ENCODE results near the gene AOAH.
"Not testable (repeated sequence)": the region's sequence is repeated elsewhere in the genome, so short reads cannot be mapped to it uniquely, and the experiment has no call there.

AOAH gene

DNA sequence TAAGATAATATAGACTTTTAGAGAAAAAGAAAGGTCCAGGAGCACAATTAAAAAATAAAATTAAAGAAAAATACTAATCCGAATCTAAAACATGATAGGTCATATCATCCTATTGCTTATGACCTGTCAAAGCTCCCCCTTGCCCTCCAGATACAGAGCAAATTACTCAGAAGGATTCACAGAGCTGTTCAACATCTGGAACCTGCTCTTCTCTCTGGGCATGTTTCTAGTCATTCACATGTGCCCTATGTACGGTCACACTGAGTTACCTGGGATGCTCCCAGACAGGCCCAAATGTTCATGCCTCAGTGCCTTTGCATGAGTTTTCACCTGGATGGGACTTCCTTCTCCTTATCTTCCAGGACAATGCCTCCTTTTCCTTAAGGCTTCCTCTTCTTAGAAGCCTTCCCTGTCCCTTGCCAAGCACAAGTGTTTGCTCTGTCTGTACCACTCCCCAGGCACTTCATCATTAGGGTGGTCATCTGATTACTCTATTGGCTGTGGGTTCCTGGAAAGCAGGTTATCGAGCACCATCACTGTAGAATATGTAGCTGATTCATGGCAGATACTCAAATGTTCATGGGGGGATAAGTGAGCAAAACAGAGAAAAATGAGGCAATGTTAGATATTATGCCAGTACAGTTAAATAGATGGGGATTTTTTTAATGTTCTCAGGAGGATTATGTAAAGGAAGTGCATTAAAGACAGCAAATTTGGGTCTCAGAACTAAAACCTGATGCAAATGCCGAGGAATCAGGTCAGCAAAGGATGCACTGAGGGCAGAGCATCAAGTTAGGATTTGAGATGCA, 12.0 kb upstream of the AOAH start:
- no peak for DNase-seq

DNA sequence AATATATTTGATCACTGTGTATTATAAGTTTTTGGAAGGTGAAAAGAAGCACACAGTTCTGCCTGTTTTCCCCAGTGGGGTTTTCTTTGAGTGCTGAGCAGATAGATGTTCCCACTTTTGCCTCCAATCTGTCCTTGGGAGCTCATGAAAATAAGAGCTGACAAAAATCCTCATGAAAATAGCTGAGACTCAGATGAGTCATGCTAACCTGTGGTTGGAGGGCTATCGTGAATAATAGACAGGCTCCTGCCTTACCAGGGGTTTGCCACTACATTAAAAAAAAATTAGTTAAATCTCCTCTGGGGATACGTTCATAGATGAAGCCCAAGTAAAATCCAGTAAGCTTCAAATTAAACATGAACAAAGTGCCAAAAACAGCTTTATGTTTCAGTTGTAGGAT, 10.9 kb upstream of the AOAH start:
- DNase-seq, result no peak

DNA sequence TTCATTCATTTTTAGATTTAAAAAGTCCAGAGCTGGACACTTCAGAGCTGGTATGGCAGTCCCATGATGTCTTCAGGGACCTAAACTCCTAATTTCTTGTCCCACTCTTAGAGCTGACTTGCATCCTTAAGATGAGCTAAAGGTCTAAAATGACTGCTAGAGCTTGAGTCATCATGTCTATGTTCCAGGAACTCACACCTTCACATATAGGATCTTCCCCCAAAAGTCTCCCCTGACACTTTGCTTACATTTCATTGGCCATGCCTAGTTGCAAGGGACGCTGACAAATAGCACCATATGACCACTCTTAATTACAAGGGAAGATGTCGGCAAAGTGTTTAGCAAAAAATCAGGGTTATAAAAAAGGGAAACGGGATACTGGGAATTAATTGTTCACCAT, 10.4 kb upstream of the AOAH start:
- no peak for DNase-seq

DNA sequence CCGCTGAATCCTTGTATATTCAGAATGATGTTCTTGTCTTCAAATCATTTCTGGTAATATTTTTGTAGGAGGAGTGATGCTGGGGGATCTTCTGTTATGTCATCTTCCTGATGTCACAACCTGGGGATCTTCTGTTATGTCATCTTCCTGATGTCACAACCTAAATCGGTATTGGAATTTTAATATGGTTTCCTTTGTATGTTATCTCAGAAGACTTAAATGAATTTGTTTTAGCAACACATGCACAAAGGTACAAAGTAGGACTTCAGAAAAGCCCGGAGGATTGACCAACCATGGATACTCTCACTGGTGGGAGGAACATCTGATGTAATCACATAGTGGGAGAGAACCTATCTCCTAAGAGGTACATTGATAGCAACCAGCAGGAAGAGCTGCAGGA, 9.1 kb upstream of the AOAH start:
- DNase-seq, result no peak

DNA sequence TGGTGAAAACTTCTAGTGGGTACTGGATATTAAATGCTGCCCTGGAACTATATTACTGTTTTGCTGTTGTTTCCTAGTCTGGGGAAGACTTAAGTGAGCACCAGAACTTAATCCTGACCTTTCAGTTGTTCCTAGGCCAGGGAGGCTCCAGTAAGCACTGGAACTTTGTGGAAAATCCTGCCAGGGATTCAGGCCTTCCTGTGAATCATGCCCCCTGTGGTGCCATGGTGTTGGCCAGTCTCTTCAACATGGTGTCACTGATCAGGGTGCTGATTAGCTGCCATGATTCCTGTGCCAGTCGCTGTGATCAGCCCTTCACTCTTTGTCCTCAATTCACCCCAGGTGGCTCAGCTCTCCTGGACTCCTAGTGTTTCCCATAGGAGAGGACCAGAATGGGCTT, 8.5 kb upstream of the AOAH start:
- DNase-seq, result no peak

DNA sequence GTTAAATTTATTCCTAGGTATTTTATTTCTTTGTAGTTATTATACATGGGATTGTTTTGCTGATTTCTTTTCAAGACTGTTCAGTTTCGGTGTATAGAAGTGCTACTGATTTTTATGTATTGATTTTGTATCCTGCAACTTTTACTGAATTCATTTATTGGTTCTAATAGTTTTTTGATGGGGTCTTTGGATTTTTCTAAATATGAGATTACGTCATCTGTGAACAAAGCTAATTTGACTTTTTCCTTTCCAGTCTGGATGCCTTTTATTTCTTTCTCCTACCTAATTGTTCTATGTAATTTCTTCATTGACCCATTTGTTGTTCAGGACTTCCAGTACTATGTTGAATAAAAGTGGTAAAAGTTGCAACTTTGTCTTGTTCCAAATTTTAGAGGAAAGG, 5.8 kb upstream of the AOAH start:
- no peak for DNase-seq

DNA sequence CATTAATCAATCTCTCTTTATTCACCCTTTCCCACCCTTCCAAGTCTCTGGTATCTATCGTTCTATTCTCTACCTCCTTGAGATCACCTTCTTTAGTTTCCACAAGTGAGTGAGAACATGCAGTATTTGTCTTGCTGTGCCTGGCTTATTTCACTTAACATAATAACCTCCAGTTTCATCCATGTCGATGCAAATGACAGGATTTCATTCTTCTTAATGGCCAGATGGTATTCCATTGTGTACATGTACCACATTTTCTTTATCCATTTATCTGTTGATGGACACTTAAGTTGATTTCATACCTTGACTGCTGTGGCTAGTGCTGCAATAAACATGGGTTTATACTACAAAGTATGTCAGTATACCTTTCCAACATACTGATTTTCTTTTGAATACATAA, 3.8 kb upstream of the AOAH start:
- DNase-seq, result no peak

DNA sequence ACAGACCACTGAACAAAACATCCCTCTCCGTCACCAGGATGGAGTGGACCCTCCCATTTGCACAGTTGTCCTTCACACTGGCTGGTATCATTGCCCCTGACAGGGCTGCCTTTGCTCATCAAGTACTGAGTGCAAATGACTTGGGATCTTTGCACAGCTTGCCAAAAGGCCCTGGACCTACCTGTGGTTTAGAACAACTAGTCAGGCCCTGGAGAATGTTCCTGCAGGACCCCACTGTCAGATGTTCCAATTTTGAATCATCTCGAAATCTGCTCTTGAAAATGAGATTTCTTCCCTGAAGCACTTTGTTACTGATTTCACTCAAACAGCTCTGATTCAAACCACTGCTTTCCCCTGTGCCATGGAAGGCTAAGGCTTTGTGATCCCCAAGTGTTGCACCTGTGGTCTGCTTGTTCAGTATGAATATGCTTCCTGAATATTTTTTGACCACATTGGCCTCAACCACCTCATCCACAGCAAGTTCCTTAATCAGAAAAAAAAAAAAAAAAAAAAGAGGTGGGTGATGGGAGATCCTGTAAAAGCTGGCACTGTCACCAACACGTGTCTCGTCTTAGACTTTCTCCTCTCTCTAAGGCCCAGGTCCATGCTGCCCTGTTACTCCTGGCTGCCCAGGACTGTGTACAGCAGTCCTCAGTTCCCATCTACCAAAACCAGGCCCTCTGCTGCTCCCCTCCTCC, 2.7 kb upstream of the AOAH start:
- DNase-seq, result no peak

DNA sequence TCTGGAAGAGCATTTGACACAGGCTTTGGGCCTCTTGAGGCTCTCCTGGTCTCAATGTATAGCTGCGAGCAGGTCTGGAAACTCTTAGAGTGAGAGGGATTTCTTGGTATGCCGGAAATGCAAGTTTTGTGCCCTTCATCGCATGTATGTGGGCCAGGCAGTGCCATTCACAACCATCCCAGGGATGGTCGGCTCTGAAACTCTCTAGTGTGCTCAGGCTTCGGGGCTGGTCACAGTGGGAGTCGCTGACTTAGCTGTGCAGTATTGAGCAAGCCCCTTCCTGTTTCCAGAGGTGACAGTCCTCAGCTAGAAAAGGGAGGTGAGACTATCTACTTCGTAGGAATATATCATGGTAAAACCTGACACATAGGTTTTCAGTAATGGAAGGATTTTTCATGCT, 2.0 kb upstream of the AOAH start:
- DNase-seq, result no peak

DNA sequence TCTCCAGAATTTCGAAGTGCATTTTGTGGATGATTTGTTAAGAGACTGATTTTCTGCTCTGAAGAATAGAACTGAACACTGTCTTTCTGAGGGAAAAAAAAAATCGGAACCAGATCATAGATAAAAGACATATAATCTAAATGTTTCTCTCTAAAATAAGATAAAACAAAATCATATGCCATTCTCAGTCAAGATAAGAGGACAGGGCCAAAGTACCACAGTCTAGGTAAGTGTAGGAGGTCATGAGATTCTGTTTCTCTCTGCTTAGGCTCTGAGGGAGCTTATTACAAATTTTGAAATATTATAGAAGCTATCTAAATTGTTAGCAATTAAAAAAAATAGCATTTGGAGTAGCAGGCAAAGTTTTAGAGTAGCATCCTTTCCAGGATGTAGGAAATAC, 702 bp upstream of the AOAH start:
- DNase-seq, result no peak

DNA sequence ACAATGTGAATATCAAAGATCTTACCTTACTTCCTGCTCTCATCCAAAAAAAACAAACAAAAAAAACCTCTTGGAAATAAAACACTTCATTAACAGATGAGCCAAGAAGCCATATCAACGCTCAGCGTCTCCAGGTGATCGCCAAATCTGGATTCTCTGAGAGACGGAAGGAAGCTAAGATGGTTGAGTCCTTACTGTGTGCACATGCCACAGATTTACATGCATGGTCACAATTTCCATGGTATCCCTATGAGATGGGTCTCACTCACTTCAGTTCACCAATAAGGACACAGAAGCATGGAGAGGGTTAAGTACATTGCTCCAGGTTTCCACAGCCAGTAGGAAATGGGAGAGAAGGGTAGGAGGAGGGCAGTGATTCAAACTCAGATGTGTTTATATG, 1.0 kb downstream of the AOAH start:
- no peak for DNase-seq

DNA sequence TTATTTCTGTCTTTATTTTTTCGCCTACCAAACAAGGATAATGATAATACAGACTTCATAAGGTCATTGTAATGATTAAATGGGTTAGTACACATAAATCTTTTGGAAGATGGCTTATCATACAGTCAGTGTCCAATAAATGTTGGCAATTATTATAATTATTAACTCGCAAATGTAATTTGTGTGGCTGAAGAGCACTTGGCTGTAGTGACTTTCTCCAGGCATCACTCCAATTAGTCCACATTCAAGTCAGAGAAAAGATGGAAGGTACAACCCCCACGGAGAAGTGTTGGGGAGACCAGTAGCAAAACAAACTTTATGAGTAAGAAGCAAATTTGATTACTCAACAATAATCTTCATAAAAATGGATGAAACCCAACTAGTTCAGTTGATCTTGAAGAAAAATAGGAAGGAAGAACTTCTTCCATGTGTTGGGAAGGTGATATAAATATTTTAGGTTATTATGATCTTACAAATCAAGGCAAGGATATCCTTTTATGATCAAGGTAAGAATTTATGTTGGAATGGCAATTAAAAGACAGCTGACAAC, 5.1 kb downstream of the AOAH start:
- no peak for DNase-seq

DNA sequence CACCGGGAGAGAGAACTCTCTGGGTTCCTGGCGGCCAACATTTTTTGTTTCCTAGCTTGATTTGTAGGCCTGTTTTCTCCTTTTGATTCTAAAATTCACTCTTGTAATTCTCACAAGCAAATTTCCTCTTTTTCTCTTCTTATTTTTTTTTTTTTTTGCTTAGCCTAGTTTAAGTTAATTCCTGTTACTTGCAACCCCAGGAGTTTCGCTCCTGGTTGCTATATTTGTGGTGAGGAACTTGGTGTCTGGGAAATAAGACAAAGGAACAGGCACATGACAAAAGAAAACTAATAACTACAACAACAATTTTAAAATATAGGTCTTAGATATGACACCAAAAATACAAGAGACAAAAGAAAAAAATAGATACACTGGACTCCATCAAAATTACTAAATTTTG, 6.7 kb downstream of the AOAH start:
- DNase-seq, result no peak

DNA sequence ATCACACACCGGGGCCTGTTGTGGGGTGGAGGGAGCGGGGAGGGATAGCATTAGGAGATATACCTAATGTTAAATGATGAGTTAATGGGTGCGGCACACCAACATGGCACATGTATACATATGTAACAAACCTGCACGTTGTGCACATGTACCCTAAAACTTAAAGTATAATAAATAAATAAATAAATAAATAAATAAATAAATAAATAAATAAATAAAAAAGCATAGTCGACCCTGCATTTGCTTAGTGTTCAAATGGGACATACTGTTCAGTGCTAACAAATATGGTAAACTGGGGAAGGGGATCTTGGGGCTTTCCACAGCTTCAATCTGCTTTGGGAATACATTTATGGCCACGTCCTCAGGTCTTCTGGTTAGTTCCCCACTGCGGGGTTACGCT, 7.5 kb downstream of the AOAH start:
- DNase-seq, result not testable (repeated sequence)

DNA sequence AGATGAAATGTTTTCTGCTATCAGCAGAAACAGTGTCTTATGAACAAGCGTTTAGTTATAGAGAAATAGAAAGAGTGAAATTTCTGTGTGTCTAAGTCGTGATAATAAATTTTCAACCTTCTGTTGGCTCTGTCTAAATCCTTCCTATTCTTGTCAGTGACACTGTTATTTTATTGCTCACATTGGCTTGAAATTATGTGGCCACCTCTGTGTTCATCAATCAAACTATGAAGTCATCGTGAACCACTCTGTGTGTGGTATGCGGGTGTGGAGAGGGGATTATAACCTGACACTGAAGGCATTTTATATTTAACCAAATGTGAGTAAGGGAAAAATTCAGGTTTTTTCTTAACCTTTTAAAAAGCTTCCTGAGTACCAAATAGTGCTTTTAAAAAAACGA, 12.3 kb downstream of the AOAH start:
- DNase-seq, result no peak

DNA sequence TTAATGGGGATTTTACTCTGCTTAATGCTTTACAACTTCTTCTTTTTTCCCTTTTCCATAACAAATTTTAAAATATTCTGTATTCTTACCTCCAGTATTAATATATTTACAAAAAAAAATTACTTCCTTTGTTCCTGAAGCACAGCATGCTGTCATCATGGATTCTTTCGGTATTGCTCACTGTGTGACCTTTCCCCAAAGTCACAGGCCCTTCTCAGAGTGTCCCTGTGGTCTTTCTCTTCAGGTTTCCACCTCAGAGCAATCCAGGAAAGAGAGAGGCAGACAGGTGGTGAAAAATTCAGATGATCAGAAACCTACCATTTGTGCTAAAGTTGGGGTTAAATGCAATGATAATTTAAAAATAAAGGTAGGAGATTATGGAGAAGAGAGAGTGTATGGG, 13.0 kb downstream of the AOAH start:
- DNase-seq, result no peak

DNA sequence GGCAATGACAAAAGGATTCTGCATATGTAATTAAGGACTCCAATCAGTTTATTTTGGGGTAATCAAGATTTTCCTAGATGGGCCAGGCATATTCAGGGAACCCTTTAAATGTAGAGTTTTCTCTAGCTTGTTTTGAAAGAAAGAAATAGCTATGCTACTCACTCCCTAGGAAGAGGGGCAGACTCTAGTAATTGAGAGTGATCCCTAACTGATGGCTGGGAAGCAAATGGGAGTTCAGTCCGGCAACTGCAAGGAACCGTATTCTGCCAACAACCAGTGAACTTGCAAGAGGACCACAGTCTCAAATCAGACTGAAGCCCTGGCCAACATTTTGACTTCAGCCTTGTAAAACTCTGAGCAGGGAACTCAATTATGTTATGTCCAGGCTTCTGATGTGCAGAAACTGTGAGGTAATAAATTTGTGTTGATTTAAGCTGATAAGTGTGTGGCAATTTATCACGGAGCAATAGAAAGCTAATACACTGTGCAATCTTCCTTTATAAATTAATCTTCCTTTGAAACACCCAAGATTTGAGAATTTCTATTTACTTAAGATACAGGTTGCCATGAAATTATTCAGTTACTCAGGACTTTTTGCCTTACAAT, 14.0 kb downstream of the AOAH start:
- DNase-seq, result no peak

DNA sequence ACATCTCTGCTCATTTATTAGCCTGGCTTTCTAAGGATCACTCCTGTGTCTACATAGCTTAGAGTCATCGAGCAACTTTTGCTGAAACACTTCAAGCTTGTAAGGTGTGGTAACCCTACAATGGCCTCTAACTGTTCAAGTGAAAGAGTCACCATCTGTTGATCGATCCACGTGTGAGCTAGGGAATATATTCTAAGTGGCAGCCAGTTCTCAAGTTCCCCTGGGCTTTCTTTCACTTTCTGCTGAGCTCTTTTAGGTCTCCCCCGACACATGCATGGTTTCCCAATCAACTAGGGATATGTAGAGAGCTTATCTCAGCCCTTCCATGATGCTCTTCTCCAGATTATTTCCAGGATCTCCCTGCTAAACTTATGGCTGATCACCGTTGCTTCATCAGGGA, 15.5 kb downstream of the AOAH start:
- no peak for DNase-seq

DNA sequence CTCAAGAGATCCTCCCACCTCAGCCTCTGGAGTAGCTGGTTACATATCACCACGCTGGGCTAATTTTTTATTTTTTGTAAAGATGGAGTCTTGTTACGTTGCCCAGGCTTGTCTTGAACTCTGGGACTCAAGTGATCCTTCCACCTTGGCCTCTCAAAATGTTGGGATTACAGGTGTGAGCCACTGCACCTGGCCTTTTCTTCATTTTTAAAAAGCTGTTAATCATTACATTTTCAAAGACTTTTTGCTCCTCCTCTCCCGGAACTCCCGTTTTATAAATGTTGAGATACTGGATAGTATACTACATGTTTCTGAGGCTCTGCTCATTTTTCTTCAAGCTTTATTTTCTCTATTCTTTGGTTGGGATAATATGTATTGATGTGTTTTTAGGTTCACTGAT, 16.4 kb downstream of the AOAH start:
- no peak for DNase-seq

DNA sequence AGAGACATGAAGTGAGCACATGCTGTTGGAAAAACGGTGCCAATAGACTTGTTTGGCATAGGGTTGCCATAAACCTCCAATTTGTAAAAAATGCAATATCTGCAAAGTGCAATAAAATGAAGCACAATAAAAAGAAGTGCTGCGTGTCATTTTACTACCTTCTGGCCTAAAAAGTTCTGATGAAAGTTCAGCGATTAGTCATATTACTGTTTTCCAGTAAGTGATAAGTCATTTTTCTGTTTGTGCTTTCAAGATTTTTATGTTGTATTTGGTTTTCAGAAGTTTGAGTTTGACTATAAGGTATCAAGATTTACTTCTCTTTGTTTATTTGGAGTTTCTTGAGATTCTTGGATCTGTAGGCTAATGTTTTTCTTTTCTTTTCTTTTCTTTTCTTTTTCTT, 16.8 kb downstream of the AOAH start:
- no peak for DNase-seq

DNA sequence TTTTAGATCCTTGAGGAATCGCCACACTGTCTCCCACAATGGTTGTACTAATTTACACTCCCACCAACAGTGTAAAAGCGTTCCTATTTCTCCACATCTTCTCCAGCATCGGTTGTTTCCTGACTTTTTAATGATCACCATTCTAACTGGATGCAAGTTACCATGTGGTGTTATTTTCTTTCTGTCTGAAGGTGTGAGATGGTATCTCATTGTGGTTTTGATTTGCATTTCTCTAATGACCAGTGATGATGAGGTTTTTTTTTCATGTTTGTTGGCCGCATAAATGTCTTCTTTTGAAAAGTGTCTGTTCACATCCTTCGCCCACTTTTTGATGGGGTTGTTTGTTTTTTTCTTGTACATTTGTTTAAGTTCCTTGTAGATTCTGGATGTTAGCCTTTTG, 20.4 kb downstream of the AOAH start:
- not testable (repeated sequence) for DNase-seq

DNA sequence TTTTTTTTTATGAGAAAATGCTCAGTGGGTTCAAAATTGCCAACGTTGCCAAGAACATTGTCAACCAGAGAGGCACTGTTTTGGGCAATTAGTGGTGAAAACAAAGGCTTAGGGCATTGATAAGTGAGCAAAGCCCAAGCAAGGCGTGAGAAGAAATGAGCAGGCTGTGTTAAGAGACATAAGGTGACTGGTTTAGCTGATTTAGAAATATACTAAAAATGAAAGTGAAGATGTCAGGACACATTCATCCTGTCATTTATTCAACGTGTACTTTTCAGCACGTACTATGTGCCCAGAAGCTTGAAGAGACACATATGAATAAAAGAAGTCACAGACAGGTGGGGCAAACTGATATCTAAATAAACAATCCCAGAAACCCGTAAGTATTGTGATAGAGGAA, 31.8 kb downstream of the AOAH start:
- no peak for DNase-seq

DNA sequence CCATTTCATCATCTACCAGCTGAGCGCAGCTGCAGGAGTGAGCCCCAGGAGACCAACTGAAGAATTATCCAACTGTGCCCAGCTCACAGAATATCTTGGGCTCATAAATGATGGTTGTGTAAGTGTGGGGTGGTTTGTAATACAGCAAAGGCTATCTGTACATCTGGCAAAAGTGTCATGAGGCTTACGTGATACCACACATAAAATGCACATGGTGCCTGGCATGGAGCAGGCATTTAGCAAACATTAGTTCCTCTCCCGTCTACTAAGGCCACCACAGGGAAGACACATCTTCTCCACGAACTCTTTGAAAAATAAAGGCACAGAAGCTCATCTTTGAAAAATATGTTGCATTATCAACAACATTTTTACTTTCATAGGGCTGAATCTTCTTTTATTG, 32.3 kb downstream of the AOAH start:
- no peak for DNase-seq

DNA sequence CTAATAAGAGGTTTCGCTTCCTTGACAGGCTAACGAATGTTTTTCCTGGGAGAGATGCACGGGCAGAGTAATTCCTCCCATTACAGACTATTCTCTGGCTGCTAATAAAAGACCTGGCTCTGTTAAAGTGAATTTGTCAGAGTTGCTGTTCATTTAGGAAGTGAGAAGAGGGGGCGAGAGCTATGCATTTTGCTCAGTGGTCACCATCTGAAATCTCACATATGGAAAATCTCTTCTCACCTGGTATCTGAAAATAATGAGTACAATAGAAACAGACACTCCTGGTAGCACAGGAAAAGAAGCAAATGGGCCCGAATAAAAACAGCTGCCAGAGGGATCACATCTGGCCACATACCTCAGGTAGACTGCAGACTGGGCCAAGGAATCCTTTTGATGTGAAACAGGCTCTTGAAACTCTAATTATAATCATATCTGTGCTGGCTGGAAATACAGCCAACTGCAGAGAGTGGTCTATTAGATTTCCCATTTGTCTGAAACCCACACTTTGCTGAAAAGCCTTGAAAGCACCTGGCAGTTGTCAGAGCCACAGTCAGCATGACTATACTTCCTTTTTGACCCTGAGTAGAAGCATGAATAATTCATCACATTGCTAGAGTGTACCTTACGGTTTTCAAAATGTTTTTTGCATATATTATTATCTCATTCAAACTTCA, 33.6 kb downstream of the AOAH start:
- DNase-seq, result no peak
